Small intestine (tissue), 7 donors: ENCODE data around the gene ECI2. TPM values are rescaled to one million over a fixed set of nuclear protein-coding genes. Genes with fewer than 3 reads are reported as not detected.

Experiments used
- DNase-seq, 2 donors: peaks; one replicate each; pipeline versions ENCODE4 v3.0.0 to v3.0.0-alpha.2; 2013
- FAIRE-seq: peaks from 2 replicates; lab custom pipeline; 2012; peaks lifted over from hg19 to GRCh38; lab: Jason Lieb, UNC
- H3K27ac ChIP-seq, 3 donors: one replicate each; pipeline ENCODE4 v1.5.1; 2013; ENCODE audit warnings: low read length in 2 of 3, mild to moderate bottlenecking in 2 of 3, control low read depth in 1 of 3, inconsistent platforms in 1 of 3, low read depth in 1 of 3, moderate library complexity in 1 of 3
- H3K27me3 ChIP-seq, 3 donors: one replicate each; pipeline ENCODE4 v1.6.1; 2013; ENCODE audit warnings: low read length in 3 of 3, inconsistent platforms in 1 of 3; ENCODE audit not compliant: control insufficient read depth in 3 of 3, insufficient read depth in 3 of 3
- H3K36me3 ChIP-seq, 3 donors: one replicate each; pipeline ENCODE4 v1.6.1; 2013; ENCODE audit warnings: low read length in 3 of 3, inconsistent platforms in 1 of 3, low read depth in 1 of 3, mild to moderate bottlenecking in 1 of 3, moderate library complexity in 1 of 3; ENCODE audit not compliant: control insufficient read depth in 3 of 3, insufficient read depth in 2 of 3
- H3K4me1 ChIP-seq, 3 donors: one replicate each; pipeline ENCODE4 v1.6.1; 2013; ENCODE audit warnings: low read length in 2 of 3, inconsistent platforms in 1 of 3, low read depth in 1 of 3, mild to moderate bottlenecking in 1 of 3, moderate library complexity in 1 of 3; ENCODE audit not compliant: control insufficient read depth in 3 of 3, insufficient read depth in 2 of 3
- H3K4me3 ChIP-seq, 3 donors: one replicate each; pipeline ENCODE4 v1.5.1; 2013; ENCODE audit warnings: low read length in 3 of 3, control low read depth in 1 of 3, inconsistent platforms in 1 of 3, low read depth in 1 of 3, mild to moderate bottlenecking in 1 of 3, moderate library complexity in 1 of 3
- H3K9me3 ChIP-seq, 2 donors: one replicate each; pipeline ENCODE4 v1.6.1; 2013; ENCODE audit warnings: low read depth in 1 of 2, low read length in 1 of 2; ENCODE audit not compliant: control insufficient read depth in 2 of 2, insufficient read depth in 1 of 2
- WGBS, 3 donors: extraction: QIAGEN DNeasy Blood & Tissue Kit; methylation state at CpG; one replicate each; pipeline ENCODE4 v1.1.7; 2013; 5-methylcytosine and 5-hydroxymethylcytosine counted together
- polyA plus RNA-seq, 4 donors: library from polyadenylated mRNA; stranded (reverse) in 3 of 4; unstranded in 1 of 4; fragments of 200-250 nt in 3 of 4; fragments of 120-200 nt in 1 of 4; gene quantifications; one replicate each; pipeline versions ENCODE4 v1.2.1 to v1.2.3, GENCODE V29; 2013
- donor health status: healthy with polysubstance abuse.
- donor health status: control.
- donor health status: control.
- donor health status: Bipolar disorder and iron deficiency.
- donor health status: healthy.

Gene ECI2
- polyA plus RNA-seq, 4 donors: 64.3 to 94.8 (median 73.5) TPM

DNA sequence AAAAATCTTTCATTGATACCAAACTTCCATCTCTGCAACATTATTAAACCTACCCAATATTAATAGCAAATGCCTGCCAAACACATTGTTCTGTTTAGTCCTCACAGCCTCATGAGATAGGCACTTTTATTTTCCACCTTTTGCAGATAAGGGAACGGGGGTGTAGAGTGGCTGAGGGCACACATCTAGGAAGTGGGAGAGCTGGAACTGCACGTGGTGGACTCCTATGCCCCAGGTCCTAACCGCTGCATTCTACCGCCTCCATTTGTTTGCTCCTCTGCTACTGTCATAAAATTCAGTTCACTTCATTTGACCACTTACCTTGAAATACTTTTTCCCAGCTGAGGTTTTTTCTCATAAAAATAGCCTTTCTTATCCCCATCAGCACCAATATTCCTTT is 64.0 kb downstream of the ECI2 start:
- H3K9me3 ChIP-seq: no peaks in the 10 kb centered on the region
- no peaks in the 10 kb centered on the region for H3K27me3 ChIP-seq
- WGBS, 3 donors: 41 to 63% (median 46%) methylated on average over 4 of the region's 4 CpGs
- H3K4me1 ChIP-seq: peaks cover 0 to 6% (median 0%) of the 10 kb centered on the region in 3 donors
- DNase-seq: peak in 1 of 2 donors; percentile 19
- no peak overlapping the region for H3K27ac ChIP-seq
- H3K36me3 ChIP-seq: no peaks in the 10 kb centered on the region
- H3K4me3 ChIP-seq: no peak overlapping the region
- no peak for FAIRE-seq

DNA sequence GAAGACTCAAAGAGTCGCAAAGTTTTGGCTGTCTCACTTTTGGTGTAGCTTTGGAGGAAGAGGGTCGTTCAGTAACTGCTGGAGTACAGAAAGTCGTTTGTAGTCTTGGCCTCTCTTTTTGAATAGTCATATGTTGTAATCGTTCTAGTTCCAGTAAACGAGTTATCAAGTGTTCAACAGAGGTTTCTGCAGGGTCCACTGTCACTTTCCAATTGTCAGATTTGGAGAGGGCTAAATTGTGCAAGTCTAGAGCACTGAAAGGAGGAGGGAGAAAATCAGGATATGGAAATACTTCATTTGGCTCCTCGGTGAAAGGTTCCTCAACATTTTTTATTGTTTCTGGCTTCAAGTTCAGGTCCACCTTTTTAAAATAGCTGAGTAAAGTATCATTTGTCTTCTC is 66.2 kb downstream of the ECI2 start:
- Histone ChIP-seq H3K4me3 (no peak overlapping the region), H3K27me3 (no peaks in the 10 kb centered on the region), H3K4me1 (peaks cover 0 to 6% (median 0%) of the 10 kb centered on the region in 3 donors), H3K9me3 (no peaks in the 10 kb centered on the region), H3K36me3 (peaks cover 0 to 3% (median 0%) of the 10 kb centered on the region in 3 donors), H3K27ac (no peak overlapping the region)
- WGBS, 3 donors: 80 to 85% (median 81%) methylated on average over 6 of the region's 6 CpGs
- DNase-seq (no peak), FAIRE-seq (no peak)

DNA sequence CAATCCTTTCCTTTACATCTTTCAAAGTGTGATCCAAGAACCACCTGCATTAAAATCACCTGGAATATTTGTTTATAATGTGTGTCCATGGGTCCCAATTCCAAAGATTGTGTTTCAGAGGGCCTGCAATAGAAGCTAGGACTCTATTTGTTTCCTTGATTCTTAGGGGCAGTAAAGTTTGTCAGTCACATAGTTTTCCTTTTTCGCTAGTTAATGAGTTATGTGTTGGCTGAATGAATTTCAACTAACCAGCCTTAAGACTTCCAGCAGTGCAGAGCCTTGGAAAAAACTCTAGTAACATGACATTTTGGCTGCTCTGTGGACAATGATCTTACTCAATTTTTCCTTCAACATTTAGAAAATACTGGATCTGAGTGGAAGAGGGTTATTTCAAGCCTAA is 67.7 kb downstream of the ECI2 start:
- FAIRE-seq: no peak
- H3K36me3 ChIP-seq: peaks cover 0 to 3% (median 0%) of the 10 kb centered on the region in 3 donors
- 85 to 90% (median 85%) methylated on average over 1 of the region's 1 CpG for WGBS, 3 donors
- no peak overlapping the region for H3K4me3 ChIP-seq
- H3K9me3 ChIP-seq: no peaks in the 10 kb centered on the region
- no peaks in the 10 kb centered on the region for H3K27me3 ChIP-seq
- peaks cover 0 to 6% (median 0%) of the 10 kb centered on the region in 3 donors for H3K4me1 ChIP-seq
- peak in 1 of 2 donors; percentile 53 for DNase-seq
- peak overlapping the region in 1 of 3 donors; percentile 1 for H3K27ac ChIP-seq

DNA sequence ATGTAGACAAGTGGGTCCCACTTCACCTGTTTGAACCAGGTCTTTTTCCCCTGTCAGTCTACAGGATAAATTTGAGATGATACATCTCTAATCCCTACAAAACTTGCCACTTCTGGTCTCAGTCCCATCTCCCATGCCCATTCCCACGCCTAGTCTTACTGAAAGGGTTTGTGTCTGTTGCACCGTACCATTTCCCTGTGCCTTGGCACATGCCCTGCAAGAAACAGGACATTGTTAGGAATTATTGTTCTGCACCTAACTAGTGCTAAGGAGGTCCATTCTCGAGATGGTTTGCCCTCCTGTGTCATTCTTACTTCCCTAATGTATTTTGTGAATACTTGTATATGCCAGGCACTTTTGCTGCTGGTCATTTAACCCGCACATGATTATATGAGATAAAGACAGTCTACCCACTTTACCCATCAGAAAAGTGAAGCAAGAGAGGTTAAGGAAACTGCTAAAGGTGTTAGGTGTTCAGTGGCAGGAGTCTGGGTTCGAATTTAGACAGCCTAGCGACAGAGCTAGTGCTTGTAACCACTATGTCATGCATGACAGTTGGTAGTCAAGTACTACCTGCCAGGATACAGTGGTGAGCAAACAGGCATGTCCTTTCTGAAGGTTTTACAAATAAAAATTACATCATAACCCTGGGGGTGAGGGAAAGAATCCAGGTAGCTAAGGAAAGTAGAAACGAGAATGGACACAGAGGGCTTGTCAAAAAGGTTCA is 69.2 kb downstream of the ECI2 start:
- Histone ChIP-seq H3K36me3 (peaks cover 0 to 5% (median 4%) of the 10 kb centered on the region in 3 donors), H3K4me1 (peaks cover 0 to 6% (median 0%) of the 10 kb centered on the region in 3 donors), H3K27me3 (no peaks in the 10 kb centered on the region), H3K27ac (no peak overlapping the region), H3K4me3 (no peak overlapping the region), H3K9me3 (no peaks in the 10 kb centered on the region)
- FAIRE-seq (no peak), DNase-seq (no peak)
- WGBS, 3 donors: 71 to 84% (median 76%) methylated on average over 7 of the region's 7 CpGs

Other genes with a start within 250 kb of the ECI2 start
- gene FAM217A, start 56.4 kb downstream of the ECI2 start, polyA plus RNA-seq: under 1 TPM in 2 of 4 donors, not detected in 2; 0.04 to 0.65 TPM